Mammary epithelial cell (primary cell): ENCODE data around the gene C2CD3.

ENCODE experiments used
- EZH2 ChIP-seq: IDR thresholded peaks from 2 replicates; pipeline ENCODE4 v1.6.1; 2012; ENCODE audit warnings: low read length, inconsistent platforms, borderline replicate concordance
- TF ChIP-seq, protein P1 (sequence below), 2 donors: IDR thresholded peaks in 1 of 2; conservative IDR thresholded peaks in 1 of 2; 2 replicates each; pipeline ENCODE4 v1.5.1; 2011 to 2012; ENCODE audit warnings: inconsistent platforms in 2 of 2, low read length in 2 of 2, mild to moderate bottlenecking in 2 of 2, control low read depth in 1 of 2, low read depth in 1 of 2; ENCODE audit not compliant: insufficient read depth in 1 of 2; ENCODE audit errors: extremely low read depth in 1 of 2

DNA sequence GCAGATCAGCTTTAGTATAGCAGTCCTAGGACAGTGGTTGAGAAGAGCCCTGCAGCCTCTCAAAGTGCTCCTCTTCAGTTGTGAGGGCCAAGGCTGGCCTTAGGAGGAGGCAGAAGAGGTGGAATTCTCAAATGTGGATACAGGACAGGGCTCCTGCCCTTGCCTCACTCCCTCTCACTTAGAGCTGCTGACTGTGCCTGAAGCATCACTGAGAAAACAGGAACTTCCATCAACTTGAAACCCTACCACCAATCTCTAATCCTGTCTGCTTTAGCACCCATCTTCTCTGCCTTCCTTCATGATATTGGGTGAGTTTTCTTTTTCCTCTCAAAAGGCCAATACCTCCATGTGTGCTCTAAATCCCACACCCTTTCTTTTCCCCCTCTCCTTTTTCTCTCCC, 147.5 kb downstream of the C2CD3 start:
- TF ChIP-seq, protein P1, sequence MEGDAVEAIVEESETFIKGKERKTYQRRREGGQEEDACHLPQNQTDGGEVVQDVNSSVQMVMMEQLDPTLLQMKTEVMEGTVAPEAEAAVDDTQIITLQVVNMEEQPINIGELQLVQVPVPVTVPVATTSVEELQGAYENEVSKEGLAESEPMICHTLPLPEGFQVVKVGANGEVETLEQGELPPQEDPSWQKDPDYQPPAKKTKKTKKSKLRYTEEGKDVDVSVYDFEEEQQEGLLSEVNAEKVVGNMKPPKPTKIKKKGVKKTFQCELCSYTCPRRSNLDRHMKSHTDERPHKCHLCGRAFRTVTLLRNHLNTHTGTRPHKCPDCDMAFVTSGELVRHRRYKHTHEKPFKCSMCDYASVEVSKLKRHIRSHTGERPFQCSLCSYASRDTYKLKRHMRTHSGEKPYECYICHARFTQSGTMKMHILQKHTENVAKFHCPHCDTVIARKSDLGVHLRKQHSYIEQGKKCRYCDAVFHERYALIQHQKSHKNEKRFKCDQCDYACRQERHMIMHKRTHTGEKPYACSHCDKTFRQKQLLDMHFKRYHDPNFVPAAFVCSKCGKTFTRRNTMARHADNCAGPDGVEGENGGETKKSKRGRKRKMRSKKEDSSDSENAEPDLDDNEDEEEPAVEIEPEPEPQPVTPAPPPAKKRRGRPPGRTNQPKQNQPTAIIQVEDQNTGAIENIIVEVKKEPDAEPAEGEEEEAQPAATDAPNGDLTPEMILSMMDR (conservative IDR thresholded peaks at IDR 0.05 in 1 of 2, IDR thresholded peaks at IDR 0.05 in 1 of 2; ENCODE audit: extremely low read depth in 1 of 2, insufficient read depth in 1 of 2, low read depth in 1 of 2, low read length in 2 of 2) = no peak
- no peak for TF ChIP-seq EZH2
